Suppressor macrophage treated with lipopolysaccharide for 1 hour (primary cell): ENCODE results near the gene ZNF280B.

Experiments
- DNase-seq, 3 donors: peaks; one replicate each; pipeline ENCODE4 v3.0.0-alpha.2; 2020 to 2022

Gene ZNF280B, protein sequence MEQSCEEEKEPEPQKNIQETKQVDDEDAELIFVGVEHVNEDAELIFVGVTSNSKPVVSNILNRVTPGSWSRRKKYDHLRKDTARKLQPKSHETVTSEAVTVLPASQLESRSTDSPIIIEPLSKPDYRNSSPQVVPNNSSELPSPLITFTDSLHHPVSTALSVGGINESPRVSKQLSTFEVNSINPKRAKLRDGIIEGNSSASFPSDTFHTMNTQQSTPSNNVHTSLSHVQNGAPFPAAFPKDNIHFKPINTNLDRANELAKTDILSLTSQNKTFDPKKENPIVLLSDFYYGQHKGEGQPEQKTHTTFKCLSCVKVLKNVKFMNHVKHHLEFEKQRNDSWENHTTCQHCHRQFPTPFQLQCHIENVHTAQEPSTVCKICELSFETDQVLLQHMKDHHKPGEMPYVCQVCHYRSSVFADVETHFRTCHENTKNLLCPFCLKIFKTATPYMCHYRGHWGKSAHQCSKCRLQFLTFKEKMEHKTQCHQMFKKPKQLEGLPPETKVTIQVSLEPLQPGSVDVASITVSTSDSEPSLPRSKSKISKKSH

GRCh38 chr22:22508274-22509176 lies at the start of gene ZNF280B:
Gene ZNF280B, minus strand, starts transcription at chr22:22508742. Its CDS starts 19,344 bp downstream, at chr22:22489398.
- peak; percentile 79 to 91 (median 88) for DNase-seq

- no peak for DNase-seq
These were observed 48.7 kb upstream of the ZNF280B start for GRCh38 chr22:22556995-22557925.

DNA sequence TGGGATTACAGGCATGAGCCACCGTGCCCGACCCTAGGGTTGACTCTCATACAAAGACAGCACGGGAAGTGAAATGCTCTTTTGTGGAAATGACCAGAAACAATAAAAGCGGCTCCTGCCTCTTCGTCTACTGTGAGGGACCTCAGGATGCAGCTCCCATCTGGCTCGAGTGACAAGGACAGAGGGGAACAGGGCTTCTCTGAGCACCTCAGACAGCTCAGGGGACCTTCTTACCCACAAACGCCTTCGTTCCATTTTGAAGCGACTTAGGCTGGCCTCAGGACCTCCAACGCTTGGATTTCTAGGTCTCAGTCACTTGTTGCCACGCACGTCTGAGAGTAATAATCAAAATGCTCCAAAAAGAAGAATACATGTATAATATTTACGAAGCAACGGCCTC lies 48.0 kb upstream of the ZNF280B start:
- no peak for DNase-seq

- no peak for DNase-seq
These were observed 47.1 kb upstream of the ZNF280B start for GRCh38 chr22:22555596-22555995.

DNA sequence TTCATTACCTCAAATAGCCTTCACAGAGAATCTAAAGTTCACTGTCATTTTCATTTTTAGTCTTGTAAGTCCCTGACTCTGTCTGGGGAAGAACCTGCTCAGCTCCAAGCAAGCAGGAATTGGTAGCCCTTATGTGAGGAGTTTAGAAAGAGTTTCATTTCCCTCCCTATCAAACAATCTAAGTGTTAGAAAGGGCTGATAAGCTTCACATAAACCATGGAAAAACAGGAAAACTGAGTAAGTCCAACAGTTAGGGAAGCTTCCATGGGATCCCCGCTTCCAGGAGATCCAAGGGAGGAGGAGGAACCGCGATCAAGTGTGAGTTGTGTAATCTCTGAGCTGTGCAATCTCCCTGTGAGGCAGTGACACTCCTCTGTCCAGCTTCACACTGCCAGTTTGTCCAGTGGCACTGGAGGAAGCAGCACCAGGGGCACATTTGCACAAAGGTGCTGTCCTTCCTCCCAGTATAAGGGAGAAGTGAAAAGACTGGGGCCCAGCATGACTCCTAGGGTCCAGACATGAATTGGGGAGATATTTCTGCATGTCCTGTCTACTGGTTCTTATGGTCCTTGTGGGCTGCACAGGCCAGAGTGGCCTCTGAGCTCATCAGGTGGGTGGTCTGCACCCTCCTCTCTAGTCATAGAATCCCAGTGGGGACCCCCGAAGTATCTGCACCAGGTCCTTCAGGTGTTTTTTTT lies 46.2 kb upstream of the ZNF280B start:
- DNase-seq: peak; percentile 24 to 52 (median 47)

GRCh38 chr22:22553735-22554586 lies 45.4 kb upstream of the ZNF280B start:
- no peak for DNase-seq

DNA sequence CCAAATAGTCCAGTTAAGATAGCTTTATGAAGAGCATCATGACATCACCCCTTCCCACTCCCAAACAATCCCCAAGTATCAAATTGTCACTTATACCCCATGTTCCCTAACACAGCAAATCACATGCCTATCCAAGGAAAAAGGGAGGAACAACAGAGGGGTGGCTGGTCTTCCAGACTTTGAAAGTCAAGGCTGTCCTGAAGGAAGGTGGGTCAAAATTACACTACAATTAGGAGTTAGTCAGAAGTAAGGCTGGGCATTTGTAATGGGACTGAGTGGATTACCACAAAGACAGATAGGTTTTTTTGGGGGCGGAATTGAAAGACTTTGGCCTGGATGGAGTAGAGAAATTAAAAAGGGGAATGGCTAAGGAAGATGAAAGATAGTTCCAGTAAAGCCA lies 44.6 kb upstream of the ZNF280B start:
- DNase-seq: peak in 2 of 3 donors; percentile 43 to 47

- peak in 2 of 3 donors; percentile 22 to 36 for DNase-seq
These were observed 44.1 kb upstream of the ZNF280B start for GRCh38 chr22:22552630-22553029.

DNA sequence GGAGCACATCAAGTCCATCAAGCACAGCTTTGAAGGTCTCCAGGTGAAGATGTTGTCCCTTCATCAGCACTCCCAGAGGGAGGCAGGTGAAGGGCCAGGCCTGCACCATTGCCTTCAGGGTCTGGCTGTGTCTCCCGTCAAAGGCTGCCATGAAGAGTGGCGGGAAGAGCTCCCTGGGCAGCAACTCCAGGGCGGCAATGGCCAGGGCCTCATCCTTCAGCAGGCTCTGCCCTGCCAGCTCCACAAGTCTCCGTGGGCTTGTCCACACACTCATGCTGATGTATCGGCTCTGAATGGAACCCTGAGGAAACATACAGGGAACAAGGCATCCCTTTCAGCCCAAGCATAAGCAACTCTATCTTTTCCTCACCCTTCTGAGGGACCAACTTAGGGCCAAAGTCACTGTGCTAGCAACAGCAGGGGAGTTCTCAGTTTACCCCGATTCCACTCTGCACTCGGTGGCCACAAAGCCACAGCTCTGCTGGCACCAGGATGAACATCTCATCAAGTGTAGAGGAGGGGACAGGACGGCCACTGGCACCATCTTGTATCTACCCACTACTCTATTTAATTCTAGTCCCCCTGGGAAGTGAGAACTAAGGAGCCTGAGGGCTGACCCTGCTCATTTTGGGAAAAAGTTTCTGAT lies 42.4 kb upstream of the ZNF280B start:
- no peak for DNase-seq

- DNase-seq: no peak
These were observed 40.4 kb upstream of the ZNF280B start for GRCh38 chr22:22548910-22549309.

- no peak for DNase-seq
These were observed 39.8 kb upstream of the ZNF280B start for GRCh38 chr22:22548317-22548716.

DNA sequence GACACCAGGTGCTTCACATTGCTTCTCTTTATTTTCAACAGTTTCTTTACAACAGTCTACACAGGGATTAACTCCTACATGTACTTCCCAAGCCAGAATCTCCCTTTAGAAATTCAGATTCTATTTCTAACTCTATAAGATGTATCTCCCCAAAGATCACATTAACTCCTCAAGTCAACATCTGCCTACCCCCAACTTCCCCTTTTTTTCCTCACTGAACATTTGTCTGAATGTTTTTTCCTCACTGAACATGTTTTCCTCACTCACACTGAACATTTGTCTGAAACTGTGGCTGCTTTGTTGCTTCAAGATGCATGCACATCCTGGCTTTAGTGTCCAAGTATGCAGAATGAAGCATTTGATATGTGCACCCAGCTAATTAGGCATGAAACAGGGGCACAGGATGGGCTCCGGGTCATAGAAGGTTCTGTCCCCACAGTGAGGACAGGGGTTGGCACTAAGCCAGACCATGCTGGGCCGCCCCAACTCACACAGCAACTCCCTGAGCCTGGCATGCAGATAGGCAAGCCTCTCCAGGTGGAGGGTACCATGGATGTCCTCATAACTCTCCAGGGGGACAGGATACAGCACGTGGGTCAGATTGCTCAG lies 39.3 kb upstream of the ZNF280B start:
- peak; percentile 12 to 29 (median 16) for DNase-seq

DNA sequence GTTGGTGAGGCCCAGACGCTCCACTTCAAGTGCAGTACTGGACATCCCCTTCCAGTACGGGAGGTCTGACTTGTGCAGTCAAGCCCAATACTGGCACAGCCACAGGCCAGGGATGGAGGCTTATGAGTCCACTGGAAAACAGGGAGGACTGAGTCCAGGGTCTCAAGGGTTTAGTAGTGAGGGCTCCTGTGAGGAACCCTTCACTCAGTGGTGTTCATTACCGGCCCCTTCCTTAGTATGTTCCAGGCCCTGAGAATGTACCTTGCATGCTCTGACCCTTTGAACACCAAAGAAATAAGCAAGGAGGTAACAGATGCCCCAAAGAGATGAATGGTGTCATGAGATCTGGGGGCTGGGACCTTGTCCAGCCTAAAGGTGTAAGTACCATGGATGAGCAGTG lies 38.7 kb upstream of the ZNF280B start:
- no peak for DNase-seq

- peak; percentile 41 to 54 (median 43) for DNase-seq
These were observed 37.9 kb upstream of the ZNF280B start for GRCh38 chr22:22546490-22546889.

DNA sequence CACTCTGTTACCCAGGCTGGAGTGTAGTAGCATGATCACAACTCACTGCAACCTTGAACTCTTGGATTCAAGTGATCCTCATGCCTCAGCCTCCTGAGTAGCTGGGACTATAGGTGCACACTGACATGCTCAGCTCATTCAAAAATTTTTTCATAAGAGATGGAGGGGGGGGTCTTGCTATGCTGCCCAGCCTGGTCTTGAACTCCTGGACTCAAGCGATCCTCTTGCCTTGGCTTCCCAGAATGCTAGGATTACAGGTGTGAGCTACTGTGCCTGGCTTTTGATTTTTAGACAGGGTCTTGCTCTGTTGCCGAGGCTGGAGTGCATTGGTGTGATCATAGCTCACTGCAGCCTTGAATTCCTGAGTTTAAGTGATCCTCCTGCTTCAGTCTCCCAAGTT lies 36.5 kb upstream of the ZNF280B start:
- no peak for DNase-seq

- no peak for DNase-seq
These were observed 29.9 kb upstream of the ZNF280B start for GRCh38 chr22:22538226-22538989.

DNA sequence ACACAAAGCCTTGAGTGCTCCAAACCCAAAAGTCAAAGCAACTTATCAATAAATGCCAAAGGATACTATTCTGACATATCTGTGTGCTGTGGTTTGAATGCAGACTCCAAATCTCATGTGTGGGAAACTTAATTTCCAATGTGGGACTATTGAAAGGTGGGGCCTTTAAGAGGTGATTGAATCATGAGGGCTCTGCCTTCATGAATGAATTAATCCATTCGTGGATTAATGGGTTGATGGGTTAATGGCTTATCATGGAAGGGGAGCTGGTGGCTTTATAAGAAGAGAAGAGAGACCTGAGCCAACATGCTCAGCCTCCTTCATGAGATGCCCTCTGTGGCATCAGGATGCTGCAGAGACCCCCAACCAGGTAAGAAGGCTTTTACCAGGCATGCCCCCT lies 28.4 kb upstream of the ZNF280B start:
- no peak for DNase-seq

DNA sequence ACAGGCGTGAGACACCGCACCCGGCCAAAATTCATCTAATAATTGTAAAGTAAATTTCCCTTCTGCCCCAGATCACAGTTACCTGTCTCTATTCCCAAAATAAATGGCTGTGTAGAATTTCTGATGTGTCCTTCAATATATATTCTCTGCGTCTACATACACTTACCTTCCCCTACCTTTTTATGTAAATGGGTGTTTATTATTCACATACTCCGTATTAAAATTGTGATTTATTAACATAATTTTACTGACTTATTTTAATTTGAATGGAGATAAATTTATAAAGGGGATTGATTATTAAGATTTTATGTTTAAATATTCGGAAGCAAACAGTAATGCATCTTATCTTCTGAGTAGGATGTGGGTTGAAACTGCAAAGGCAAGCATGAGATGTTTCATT lies 28.0 kb upstream of the ZNF280B start:
- DNase-seq: no peak

GRCh38 chr22:22535662-22536061 lies 27.1 kb upstream of the ZNF280B start:
- DNase-seq: no peak
